ENCODE measurements around the gene ZBED5. TPM values are rescaled to one million over a fixed set of nuclear protein-coding genes. Genes with fewer than 3 reads are reported as not detected.

Gene ZBED5
- polyA plus RNA-seq, 1 donor from 2014 or later: 178 TPM

DNA sequence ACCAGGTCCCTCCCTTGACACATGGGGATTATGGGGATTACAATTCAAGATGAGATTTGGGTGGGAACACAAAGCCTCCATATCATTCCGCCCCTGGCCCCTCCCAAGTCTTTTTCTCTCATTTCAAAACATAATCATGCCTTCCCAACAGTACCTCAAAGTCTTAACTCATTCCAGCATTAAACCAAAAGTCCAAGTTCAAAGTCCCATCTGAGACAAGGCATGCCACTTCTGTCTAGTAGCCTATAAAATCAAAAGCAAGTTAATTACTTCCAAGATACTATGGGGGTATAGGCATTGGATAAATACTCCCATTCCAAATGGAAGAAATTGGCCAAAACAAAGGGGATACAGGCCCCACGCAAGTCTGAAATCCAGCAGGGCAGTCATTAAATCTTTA is 29.5 kb downstream of the ZBED5 start:
- Histone ChIP-seq H3K4me2 (ENCODE audit: low read length) (no peak overlapping the region), H3K4me3 (ENCODE audit: low read length) (no peak overlapping the region), H2AFZ (ENCODE audit: low read depth, low read length) (no peak overlapping the region), H3K9ac (ENCODE audit: low read length) (no peak overlapping the region), H3K27me3 (ENCODE audit: insufficient read depth, low read depth, low read length) (no peaks in the 10 kb centered on the region), H3F3A (ENCODE audit: insufficient read depth, low read length, poor library complexity, severe bottlenecking) (no peaks in the 10 kb centered on the region), H3K9me3 (ENCODE audit: low read length) (no peaks in the 10 kb centered on the region), H3K36me3 (ENCODE audit: insufficient read depth, low read length) (no peaks in the 10 kb centered on the region), H3K27ac (ENCODE audit: low read length) (no peak overlapping the region), H3K79me2 (replicated peaks; ENCODE audit: insufficient read depth, low read length) (no peaks in the 10 kb centered on the region), H3K9me2 (ENCODE audit: insufficient read depth, low read length) (no peaks in the 10 kb centered on the region), H4K20me1 (ENCODE audit: insufficient read depth) (no peaks in the 10 kb centered on the region)
- TF ChIP-seq EZH2 (IDR thresholded peaks at IDR 0.05; ENCODE audit: borderline replicate concordance, insufficient read depth, low read length, poor library complexity, severe bottlenecking) (no peak), TAF1 (IDR thresholded peaks at IDR 0.05; ENCODE audit: low read depth) (no peak), EP300 (conservative IDR thresholded peaks at IDR 0.05; ENCODE audit: poor library complexity, severe bottlenecking) (no peak), MXI1 (conservative IDR thresholded peaks at IDR 0.05; ENCODE audit: poor library complexity, severe bottlenecking) (no peak), POLR2AphosphoS5 (IDR thresholded peaks at IDR 0.05) (no peak), REST (IDR thresholded peaks at IDR 0.05; ENCODE audit: borderline replicate concordance) (no peak), SMC3 (conservative IDR thresholded peaks at IDR 0.05; ENCODE audit: poor library complexity) (no peak), RAD21 (conservative IDR thresholded peaks at IDR 0.05) (no peak)
- TF ChIP-seq, protein P1, sequence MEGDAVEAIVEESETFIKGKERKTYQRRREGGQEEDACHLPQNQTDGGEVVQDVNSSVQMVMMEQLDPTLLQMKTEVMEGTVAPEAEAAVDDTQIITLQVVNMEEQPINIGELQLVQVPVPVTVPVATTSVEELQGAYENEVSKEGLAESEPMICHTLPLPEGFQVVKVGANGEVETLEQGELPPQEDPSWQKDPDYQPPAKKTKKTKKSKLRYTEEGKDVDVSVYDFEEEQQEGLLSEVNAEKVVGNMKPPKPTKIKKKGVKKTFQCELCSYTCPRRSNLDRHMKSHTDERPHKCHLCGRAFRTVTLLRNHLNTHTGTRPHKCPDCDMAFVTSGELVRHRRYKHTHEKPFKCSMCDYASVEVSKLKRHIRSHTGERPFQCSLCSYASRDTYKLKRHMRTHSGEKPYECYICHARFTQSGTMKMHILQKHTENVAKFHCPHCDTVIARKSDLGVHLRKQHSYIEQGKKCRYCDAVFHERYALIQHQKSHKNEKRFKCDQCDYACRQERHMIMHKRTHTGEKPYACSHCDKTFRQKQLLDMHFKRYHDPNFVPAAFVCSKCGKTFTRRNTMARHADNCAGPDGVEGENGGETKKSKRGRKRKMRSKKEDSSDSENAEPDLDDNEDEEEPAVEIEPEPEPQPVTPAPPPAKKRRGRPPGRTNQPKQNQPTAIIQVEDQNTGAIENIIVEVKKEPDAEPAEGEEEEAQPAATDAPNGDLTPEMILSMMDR (IDR thresholded peaks at IDR 0.05; ENCODE audit: poor library complexity, severe bottlenecking): no peak

- TF ChIP-seq RAD21 (conservative IDR thresholded peaks at IDR 0.05): no peak
- Histone ChIP-seq H2AFZ (ENCODE audit: low read depth, low read length) (no peak overlapping the region), H3K79me2 (replicated peaks; ENCODE audit: insufficient read depth, low read length) (no peaks in the 10 kb centered on the region)
Measured at GRCh38 chr11:10824888-10825287, 33.0 kb downstream of the ZBED5 start.

GRCh38 chr11:10823152-10823579 is 34.7 kb downstream of the ZBED5 start:
- Histone ChIP-seq H3K9me3 (ENCODE audit: low read length) (no peaks in the 10 kb centered on the region), H3F3A (ENCODE audit: insufficient read depth, low read length, poor library complexity, severe bottlenecking) (no peaks in the 10 kb centered on the region), H4K20me1 (ENCODE audit: insufficient read depth) (no peaks in the 10 kb centered on the region), H3K27me3 (ENCODE audit: insufficient read depth, low read depth, low read length) (no peaks in the 10 kb centered on the region), H3K27ac (ENCODE audit: low read length) (no peak overlapping the region), H3K9me2 (ENCODE audit: insufficient read depth, low read length) (no peaks in the 10 kb centered on the region), H2AFZ (ENCODE audit: low read depth, low read length) (no peak overlapping the region), H3K79me2 (replicated peaks; ENCODE audit: insufficient read depth, low read length) (no peaks in the 10 kb centered on the region), H3K9ac (ENCODE audit: low read length) (no peak overlapping the region), H3K4me2 (ENCODE audit: low read length) (no peak overlapping the region), H3K4me3 (ENCODE audit: low read length) (no peak overlapping the region), H3K36me3 (ENCODE audit: insufficient read depth, low read length) (no peaks in the 10 kb centered on the region)
- TF ChIP-seq EZH2 (IDR thresholded peaks at IDR 0.05; ENCODE audit: borderline replicate concordance, insufficient read depth, low read length, poor library complexity, severe bottlenecking) (no peak), SMC3 (conservative IDR thresholded peaks at IDR 0.05; ENCODE audit: poor library complexity) (no peak), MXI1 (conservative IDR thresholded peaks at IDR 0.05; ENCODE audit: poor library complexity, severe bottlenecking) (no peak), RAD21 (conservative IDR thresholded peaks at IDR 0.05) (no peak), POLR2AphosphoS5 (IDR thresholded peaks at IDR 0.05) (no peak), TAF1 (IDR thresholded peaks at IDR 0.05; ENCODE audit: low read depth) (no peak), REST (IDR thresholded peaks at IDR 0.05; ENCODE audit: borderline replicate concordance) (no peak), EP300 (conservative IDR thresholded peaks at IDR 0.05; ENCODE audit: poor library complexity, severe bottlenecking) (no peak)
- TF ChIP-seq, protein P1 (IDR thresholded peaks at IDR 0.05; ENCODE audit: poor library complexity, severe bottlenecking): no peak

More at GRCh38 chr11:10824888-10825287, 33.0 kb downstream of the ZBED5 start:
- Histone ChIP-seq H3K27me3 (ENCODE audit: insufficient read depth, low read depth, low read length) (no peaks in the 10 kb centered on the region), H3K9ac (ENCODE audit: low read length) (no peak overlapping the region), H3F3A (ENCODE audit: insufficient read depth, low read length, poor library complexity, severe bottlenecking) (no peaks in the 10 kb centered on the region), H4K20me1 (ENCODE audit: insufficient read depth) (no peaks in the 10 kb centered on the region), H3K36me3 (ENCODE audit: insufficient read depth, low read length) (no peaks in the 10 kb centered on the region), H3K27ac (ENCODE audit: low read length) (no peak overlapping the region), H3K4me2 (ENCODE audit: low read length) (no peak overlapping the region), H3K9me3 (ENCODE audit: low read length) (no peaks in the 10 kb centered on the region), H3K9me2 (ENCODE audit: insufficient read depth, low read length) (no peaks in the 10 kb centered on the region), H3K4me3 (ENCODE audit: low read length) (no peak overlapping the region)

All from neural cell (in vitro differentiated cells).